IMR-90 (cell line): ENCODE data around the gene ATP1B2. TPM values are rescaled to one million over a fixed set of nuclear protein-coding genes. Genes with fewer than 3 reads are reported as not detected.

Experiments used
- ATAC-seq: fragments of 200-7000 bp; cut with Tn5 transposase; 2 replicates; pipeline ENCODE4 v1.9.1; 2020; ENCODE audit warnings: low read depth, mild to moderate bottlenecking, moderate library complexity
- BruUV-seq: library from RNA; stranded (reverse); fragments of 400-500 nt; replicated peaks from 2 replicates; lab custom pipeline; 2021; lab: Mats Ljungman, UMichigan
- CTCF ChIA-PET: fragments of 300-600 bp; formaldehyde crosslinking; extraction: SDS; loops from one replicate; lab custom pipeline; 2021; ENCODE audit warnings: antibody characterized with exemption; lab: Yijun Ruan, JAX
- POLR2A ChIA-PET: fragments of 300-600 bp; sonication (Branson Sonifier 250); formaldehyde crosslinking; loops from one replicate; lab custom pipeline; 2022; ENCODE audit warnings: antibody characterized with exemption; ENCODE audit not compliant: unreplicated experiment; lab: Charles Lee
- DNase-seq: peaks from one replicate; pipeline ENCODE4 v3.0.0; 2013
- H2AFZ ChIP-seq: replicated peaks from 2 replicates; pipeline ENCODE3; 2013; ENCODE audit warnings: low read length, mild to moderate bottlenecking; ENCODE audit not compliant: poor library complexity
- H2AK5ac ChIP-seq: 2 replicates; pipeline ENCODE4 v1.6.1; 2013; ENCODE audit warnings: low read depth, low read length, inconsistent platforms
- H2AK9ac ChIP-seq: replicated peaks from 2 replicates; pipeline ENCODE3; 2013; ENCODE audit warnings: mild to moderate bottlenecking, low read depth, low read length, moderate library complexity; ENCODE audit not compliant: poor library complexity
- H2BK120ac ChIP-seq: 2 replicates; pipeline ENCODE4 v1.6.1; 2013; ENCODE audit warnings: low read depth, low read length, inconsistent platforms
- H2BK15ac ChIP-seq: 3 replicates; pipeline ENCODE4 v1.6.1; 2013; ENCODE audit warnings: low read depth, low read length, inconsistent platforms
- H2BK20ac ChIP-seq: 2 replicates; pipeline ENCODE4 v1.6.1; 2013; ENCODE audit warnings: low read depth, mild to moderate bottlenecking, inconsistent platforms, low read length, moderate library complexity
- H2BK5ac ChIP-seq: 2 replicates; pipeline ENCODE4 v1.6.1; 2013; ENCODE audit warnings: mild to moderate bottlenecking, low read depth, low read length, inconsistent platforms; ENCODE audit not compliant: poor library complexity, severe bottlenecking
- H3K14ac ChIP-seq: replicated peaks from 2 replicates; pipeline ENCODE4 v1.6.1; 2013; ENCODE audit warnings: low read depth, low read length, inconsistent platforms
- H3K18ac ChIP-seq: 2 replicates; pipeline ENCODE4 v1.6.1; 2013; ENCODE audit warnings: low read depth, low read length, control low read depth
- H3K23ac ChIP-seq: 2 replicates; pipeline ENCODE4 v1.6.1; 2013; ENCODE audit warnings: low read depth, low read length, inconsistent platforms
- H3K27ac ChIP-seq: 2 replicates; pipeline ENCODE4 v1.5.1; 2013; ENCODE audit warnings: mild to moderate bottlenecking, control low read depth, low read length; ENCODE audit not compliant: insufficient read depth
- H3K27me3 ChIP-seq: 2 replicates; pipeline ENCODE4 v1.6.1; 2013; ENCODE audit warnings: low read length; ENCODE audit not compliant: control insufficient read depth, insufficient read depth
- H3K36me3 ChIP-seq: 2 replicates; pipeline ENCODE4 v1.6.1; 2013; ENCODE audit warnings: low read length, mixed read lengths; ENCODE audit not compliant: control insufficient read depth, insufficient read depth
- H3K4ac ChIP-seq: 2 replicates; pipeline ENCODE4 v1.6.1; 2013; ENCODE audit warnings: low read depth, low read length, inconsistent platforms
- H3K4me1 ChIP-seq: 2 replicates; pipeline ENCODE4 v1.6.1; 2013; ENCODE audit warnings: low read length, mixed read lengths; ENCODE audit not compliant: control insufficient read depth, insufficient read depth
- H3K4me2 ChIP-seq: 2 replicates; pipeline ENCODE4 v1.6.1; 2013; ENCODE audit warnings: low read depth, mild to moderate bottlenecking, control low read depth, low read length, moderate library complexity
- H3K4me3 ChIP-seq: 2 replicates; pipeline ENCODE4 v1.5.1; 2013; ENCODE audit warnings: low read depth, mild to moderate bottlenecking, control low read depth, low read length, moderate library complexity; ENCODE audit not compliant: insufficient read depth
- H3K56ac ChIP-seq: 2 replicates; pipeline ENCODE4 v1.6.1; 2013; ENCODE audit warnings: low read length, inconsistent platforms; ENCODE audit not compliant: insufficient read depth; ENCODE audit errors: extremely low read depth
- H3K79me1 ChIP-seq, 2 experiments: 2 replicates each; pipeline ENCODE4 v1.6.1; 2013; ENCODE audit warnings: low read length in 2 of 2, inconsistent platforms in 1 of 2, low read depth in 1 of 2
- H3K9ac ChIP-seq: 2 replicates; pipeline ENCODE4 v1.6.1; 2013; ENCODE audit warnings: low read depth, low read length, control low read depth
- H3K9me1 ChIP-seq: 2 replicates; pipeline ENCODE4 v1.6.1; 2013; ENCODE audit warnings: low read length, inconsistent platforms; ENCODE audit not compliant: insufficient read depth
- H3K9me3 ChIP-seq: 2 replicates; pipeline ENCODE4 v1.6.1; 2013; ENCODE audit warnings: low read length; ENCODE audit not compliant: control insufficient read depth, insufficient read depth
- H4K20me1 ChIP-seq: 2 replicates; pipeline ENCODE4 v1.6.1; 2013; ENCODE audit warnings: low read length, inconsistent platforms; ENCODE audit not compliant: insufficient read depth
- H4K5ac ChIP-seq: 2 replicates; pipeline ENCODE4 v1.6.1; 2013; ENCODE audit warnings: mild to moderate bottlenecking, low read depth, low read length, control low read depth
- H4K8ac ChIP-seq, 2 experiments: 2 replicates each; pipeline ENCODE4 v1.6.1; 2013; ENCODE audit warnings: low read depth in 2 of 2, low read length in 2 of 2, control low read depth in 1 of 2, inconsistent platforms in 1 of 2
- H4K91ac ChIP-seq: 2 replicates; pipeline ENCODE4 v1.6.1; 2013; ENCODE audit warnings: low read depth, low read length, inconsistent platforms; ENCODE audit not compliant: insufficient read depth
- CEBPB ChIP-seq: IDR thresholded peaks from 2 replicates; pipeline ENCODE4 v1.6.1; 2012; ENCODE audit warnings: low read depth, low read length, improper control_type of control experiment
- CHD1 ChIP-seq: IDR thresholded peaks from 2 replicates; pipeline ENCODE4 v1.6.1; 2012; ENCODE audit warnings: low read depth, low read length, improper control_type of control experiment
- MAFK ChIP-seq: IDR thresholded peaks from 2 replicates; pipeline ENCODE4 v1.6.1; 2012; ENCODE audit warnings: low read depth, low read length, improper control_type of control experiment
- MAZ ChIP-seq: IDR thresholded peaks from 2 replicates; pipeline ENCODE4 v1.6.1; 2012; ENCODE audit warnings: low read depth, mild to moderate bottlenecking, low read length, improper control_type of control experiment, moderate library complexity, borderline replicate concordance
- MXI1 ChIP-seq: IDR thresholded peaks from 2 replicates; pipeline ENCODE4 v1.6.1; 2012; ENCODE audit warnings: low read depth, mild to moderate bottlenecking, low read length, moderate library complexity, borderline replicate concordance
- RFX5 ChIP-seq: IDR thresholded peaks from 2 replicates; pipeline ENCODE4 v1.8.0; 2012; ENCODE audit warnings: low read depth, mild to moderate bottlenecking, low read length, moderate library complexity
- SMC3 ChIP-seq: fragments of 150-350 bp; IDR thresholded peaks from 2 replicates; pipeline ENCODE4 v1.6.1; 2016; ENCODE audit warnings: low read depth, mild to moderate bottlenecking, antibody characterized with exemption, low read length, moderate library complexity
- USF2 ChIP-seq: fragments of 150-350 bp; IDR thresholded peaks from 2 replicates; pipeline ENCODE4 v1.6.1; 2017; ENCODE audit warnings: mild to moderate bottlenecking, antibody characterized with exemption, low read length, low read depth
- WGBS, 2 experiments: methylation state at CpG; one replicate each; pipeline versions ENCODE4 v1.1.5 to v1.1.7; 2013; ENCODE audit warnings: missing lambda C conversion rate in 2 of 2; ENCODE audit not compliant: insufficient read length in 1 of 2; ENCODE audit errors: extremely low coverage in 2 of 2; 5-methylcytosine and 5-hydroxymethylcytosine counted together
- dilution Hi-C: fragments of 300-500 bp; cut with HindIII; formaldehyde crosslinking; loops from one replicate; pipeline ENCODE4 v1.14.3; 2018; ENCODE audit warnings: low sequenced_read_pairs; ENCODE audit not compliant: unreplicated experiment
- in situ Hi-C: fragments of 300-500 bp; cut with MboI; formaldehyde crosslinking; loops from 3 replicates; pipeline ENCODE4 v1.14.3; 2019; ENCODE audit warnings: low sequenced_read_pairs, inconsistent platforms, mixed read lengths
- intact Hi-C: fragments of 100-400 bp; cut with micrococcal nuclease; formaldehyde crosslinking; loops from 2 replicates; pipeline ENCODE4 v1.10.0; 2022
- polyA plus RNA-seq, 3 experiments: library from polyadenylated mRNA; depleted of rRNA; stranded (reverse); fragments of >200 nt; gene quantifications; 2 replicates each; pipeline ENCODE4 v1.2.3, GENCODE V29; 2012; ENCODE audit warnings: low replicate concordance in 1 of 3
- total RNA-seq: library from RNA; depleted of rRNA; stranded (reverse); fragments of >200 nt; gene quantifications from 2 replicates; pipeline ENCODE4 v1.2.3, GENCODE V29; 2012; rRNA removed

ATP1B2 gene
- total and polyA plus RNA-seq, 2 of the 4 experiments (the other 2 are of a cell fraction): 0.02 TPM; not detected in 1

- no peak overlapping the region for H2BK5ac ChIP-seq
- H3K56ac ChIP-seq: no peak overlapping the region
- BruUV-seq: no TSS peak
- peaks cover 2% of the 10 kb centered on the region; the same call in 1 of the 2 replicates for H3K36me3 ChIP-seq
- no peak overlapping the region for H4K8ac ChIP-seq
- no peaks in the 10 kb centered on the region for H3K9me1 ChIP-seq
- peaks cover 3% of the 10 kb centered on the region; the same call in 1 of the 2 replicates for H3K4me1 ChIP-seq
- no peaks in the 10 kb centered on the region for H3K79me1 ChIP-seq
- H2AK5ac ChIP-seq: no peak overlapping the region
- POLR2A ChIA-PET: no interaction called here
- H4K20me1 ChIP-seq: no peaks in the 10 kb centered on the region
- peaks cover 52% of the 10 kb centered on the region for H3K27me3 ChIP-seq
- no peak overlapping the region for H3K23ac ChIP-seq
- no peak overlapping the region for H2BK15ac ChIP-seq
- DNase-seq: no peak
- no peaks in the 10 kb centered on the region for H3K9me3 ChIP-seq
- in situ Hi-C loops: no loop called here
- no peak overlapping the region for H3K27ac ChIP-seq
- intact Hi-C loops: no loop called here
- no peak overlapping the region for H4K91ac ChIP-seq
- no peak for ATAC-seq
- H3K9ac ChIP-seq: no peak overlapping the region
- TF ChIP-seq SMC3 (no peak), USF2 (no peak), MAFK (no peak), MXI1 (no peak), MAZ (no peak), RFX5 (no peak), CHD1 (no peak), CEBPB (no peak)
- H2BK120ac ChIP-seq: no peak overlapping the region
- H3K18ac ChIP-seq: no peak overlapping the region
- dilution Hi-C loops: no loop called here
- no peak overlapping the region for H3K14ac ChIP-seq
- no peak overlapping the region for H2AFZ ChIP-seq
- H3K4ac ChIP-seq: no peak overlapping the region
- no peak overlapping the region for H3K4me2 ChIP-seq
- no peak overlapping the region for H3K4me3 ChIP-seq
- CTCF ChIA-PET: interaction anchor here (1.0 kb wide), 1 partner anchor 74 kb away, joined by 3 read pairs; no protein-coding TSS in a partner anchor
- no peak overlapping the region for H4K5ac ChIP-seq
- no peak overlapping the region for H2BK20ac ChIP-seq
- no peak overlapping the region for H2AK9ac ChIP-seq
- no CpG with 5 or more reads among the region's 3 CpGs for WGBS, 2 experiments
These were observed 56.1 kb downstream of the ATP1B2 start for GRCh38 chr17:7706631-7707354.

Other genes starting within 250 kb of the ATP1B2 start
- 35.3 and 38.4 TPM in 2 replicates for gene TMEM256, start 246.8 kb upstream of the ATP1B2 start, total RNA-seq
- gene TMEM256, start 246.8 kb upstream of the ATP1B2 start, polyA plus RNA-seq (2012; rRNA removed): 174 and 252 TPM in 2 replicates
- gene NLGN2, start 243.1 kb upstream of the ATP1B2 start, total RNA-seq: 1.7 and 1.8 TPM in 2 replicates
- 36.7 and 38.1 TPM in 2 replicates for gene NLGN2, start 243.1 kb upstream of the ATP1B2 start, polyA plus RNA-seq (2012; rRNA removed)
- not detected in 2 replicates for gene SPEM1, start 230.6 kb upstream of the ATP1B2 start, total RNA-seq
- not detected in 2 replicates for gene SPEM1, start 230.6 kb upstream of the ATP1B2 start, polyA plus RNA-seq (2012; rRNA removed)
- not detected in 2 replicates for gene SPEM2, start 225.3 kb upstream of the ATP1B2 start, total RNA-seq
- not detected in 2 replicates for gene SPEM2, start 225.3 kb upstream of the ATP1B2 start, polyA plus RNA-seq (2012; rRNA removed)
- gene SPEM3, start 222.1 kb upstream of the ATP1B2 start, total RNA-seq: not detected in 2 replicates
- gene SPEM3, start 222.1 kb upstream of the ATP1B2 start, polyA plus RNA-seq (2012; rRNA removed): not detected in 2 replicates
- 1.1 and 1.4 TPM in 2 replicates for gene TMEM102, start 215.5 kb upstream of the ATP1B2 start, total RNA-seq
- gene TMEM102, start 215.5 kb upstream of the ATP1B2 start, polyA plus RNA-seq (2012; rRNA removed): 2.2 and 2.3 TPM in 2 replicates
- 0.18 and 0.28 TPM in 2 replicates for gene FGF11, start 211.4 kb upstream of the ATP1B2 start, total RNA-seq
- gene FGF11, start 211.4 kb upstream of the ATP1B2 start, polyA plus RNA-seq (2012; rRNA removed): 0.99 and 1.1 TPM in 2 replicates
- gene CHRNB1, start 205.9 kb upstream of the ATP1B2 start, total RNA-seq: 4.2 and 4.3 TPM in 2 replicates
- gene CHRNB1, start 205.9 kb upstream of the ATP1B2 start, polyA plus RNA-seq (2012; rRNA removed): 6.0 and 6.4 TPM in 2 replicates
- 6.3 and 8.3 TPM in 2 replicates for gene ZBTB4, start 171.3 kb upstream of the ATP1B2 start, total RNA-seq
- 20.1 and 20.3 TPM in 2 replicates for gene ZBTB4, start 171.3 kb upstream of the ATP1B2 start, polyA plus RNA-seq (2012; rRNA removed)
- gene SLC35G6, start 169.5 kb upstream of the ATP1B2 start, total RNA-seq: not detected in 2 replicates
- not detected in 2 replicates for gene SLC35G6, start 169.5 kb upstream of the ATP1B2 start, polyA plus RNA-seq (2012; rRNA removed)
- 56.4 and 56.6 TPM in 2 replicates for gene POLR2A, start 166.6 kb upstream of the ATP1B2 start, total RNA-seq
- 38.4 and 54.0 TPM in 2 replicates for gene POLR2A, start 166.6 kb upstream of the ATP1B2 start, polyA plus RNA-seq (2012; rRNA removed)
- 2.7 and 3.6 TPM in 2 replicates for gene TNFSF12, start 101.9 kb upstream of the ATP1B2 start, total RNA-seq
- 22.0 and 23.1 TPM in 2 replicates for gene TNFSF12, start 101.9 kb upstream of the ATP1B2 start, polyA plus RNA-seq (2012; rRNA removed)
- gene TNFSF13, start 92.2 kb upstream of the ATP1B2 start, total RNA-seq: 0.56 TPM in 1 of 2 replicates, not detected in the other
- 0.98 and 1.3 TPM in 2 replicates for gene TNFSF13, start 92.2 kb upstream of the ATP1B2 start, polyA plus RNA-seq (2012; rRNA removed)
- 72.8 and 120 TPM in 2 replicates for gene SENP3, start 89.0 kb upstream of the ATP1B2 start, total RNA-seq
- 74.7 and 82.4 TPM in 2 replicates for gene SENP3, start 89.0 kb upstream of the ATP1B2 start, polyA plus RNA-seq (2012; rRNA removed)
- gene CD68, start 71.3 kb upstream of the ATP1B2 start, total RNA-seq: 16.0 and 23.3 TPM in 2 replicates
- gene CD68, start 71.3 kb upstream of the ATP1B2 start, polyA plus RNA-seq (2012; rRNA removed): 43.1 and 55.0 TPM in 2 replicates
- gene MPDU1, start 67.1 kb upstream of the ATP1B2 start, total RNA-seq: 142 and 149 TPM in 2 replicates
- gene MPDU1, start 67.1 kb upstream of the ATP1B2 start, polyA plus RNA-seq (2012; rRNA removed): 135 and 152 TPM in 2 replicates
- 0.18 and 0.28 TPM in 2 replicates for gene SOX15, start 60.8 kb upstream of the ATP1B2 start, total RNA-seq
- gene SOX15, start 60.8 kb upstream of the ATP1B2 start, polyA plus RNA-seq (2012; rRNA removed): 0.62 and 1.0 TPM in 2 replicates
- gene FXR2, start 36.0 kb upstream of the ATP1B2 start, total RNA-seq: 38.6 and 39.1 TPM in 2 replicates
- 55.9 and 59.8 TPM in 2 replicates for gene FXR2, start 36.0 kb upstream of the ATP1B2 start, polyA plus RNA-seq (2012; rRNA removed)
- gene SAT2, start 23.1 kb upstream of the ATP1B2 start, total RNA-seq: 20.4 and 21.4 TPM in 2 replicates
- 43.8 and 45.9 TPM in 2 replicates for gene SAT2, start 23.1 kb upstream of the ATP1B2 start, polyA plus RNA-seq (2012; rRNA removed)
- 0.36 TPM in 1 of 2 replicates, not detected in the other for gene SHBG, start 20.8 kb upstream of the ATP1B2 start, total RNA-seq
- 0.38 and 0.40 TPM in 2 replicates for gene SHBG, start 20.8 kb upstream of the ATP1B2 start, polyA plus RNA-seq (2012; rRNA removed)
- gene TP53, start 36.6 kb downstream of the ATP1B2 start, total RNA-seq: 26.4 and 31.2 TPM in 2 replicates
- gene TP53, start 36.6 kb downstream of the ATP1B2 start, polyA plus RNA-seq (2012; rRNA removed): 41.6 and 48.5 TPM in 2 replicates
- gene WRAP53, start 37.6 kb downstream of the ATP1B2 start, total RNA-seq: 5.0 and 6.6 TPM in 2 replicates
- 9.4 and 9.5 TPM in 2 replicates for gene WRAP53, start 37.6 kb downstream of the ATP1B2 start, polyA plus RNA-seq (2012; rRNA removed)
- 0.54 and 0.56 TPM in 2 replicates for gene EFNB3, start 54.3 kb downstream of the ATP1B2 start, total RNA-seq
- gene EFNB3, start 54.3 kb downstream of the ATP1B2 start, polyA plus RNA-seq (2012; rRNA removed): 2.0 TPM in 2 replicates
- gene DNAH2, start 66.8 kb downstream of the ATP1B2 start, total RNA-seq: under 0.01 TPM in 2 replicates
- 0.01 and 0.02 TPM in 2 replicates for gene DNAH2, start 66.8 kb downstream of the ATP1B2 start, polyA plus RNA-seq (2012; rRNA removed)
- gene KDM6B, start 183.3 kb downstream of the ATP1B2 start, total RNA-seq: 0.72 and 1.1 TPM in 2 replicates
- gene KDM6B, start 183.3 kb downstream of the ATP1B2 start, polyA plus RNA-seq (2012; rRNA removed): 3.5 and 4.5 TPM in 2 replicates
- gene TMEM88, start 204.1 kb downstream of the ATP1B2 start, total RNA-seq: not detected in 2 replicates
- 1.9 and 2.1 TPM in 2 replicates for gene TMEM88, start 204.1 kb downstream of the ATP1B2 start, polyA plus RNA-seq (2012; rRNA removed)
- 40.7 and 62.2 TPM in 2 replicates for gene NAA38, start 206.6 kb downstream of the ATP1B2 start, total RNA-seq
- 76.8 and 122 TPM in 2 replicates for gene NAA38, start 206.6 kb downstream of the ATP1B2 start, polyA plus RNA-seq (2012; rRNA removed)
- 10.8 and 11.1 TPM in 2 replicates for gene CYB5D1, start 207.1 kb downstream of the ATP1B2 start, total RNA-seq
- 7.0 and 8.8 TPM in 2 replicates for gene CYB5D1, start 207.1 kb downstream of the ATP1B2 start, polyA plus RNA-seq (2012; rRNA removed)
- 67.2 and 78.1 TPM in 2 replicates for gene CHD3, start 237.9 kb downstream of the ATP1B2 start, total RNA-seq
- gene CHD3, start 237.9 kb downstream of the ATP1B2 start, polyA plus RNA-seq (2012; rRNA removed): 55.1 and 65.4 TPM in 2 replicates